Neural crest cell (in vitro differentiated cells): ENCODE data around the gene CCDC149. TPM values are rescaled to one million over a fixed set of nuclear protein-coding genes. Genes with fewer than 3 reads are reported as not detected.

ENCODE experiments used
- DNase-seq: peaks from one replicate; pipeline ENCODE4 v3.0.0; 2021; ENCODE audit warnings: low read depth, mixed read lengths, low spot score
- H3K27ac Mint-ChIP-seq: one replicate; pipeline ENCODE4 v1.8.0; 2021; ENCODE audit warnings: mild to moderate bottlenecking, mixed read lengths; ENCODE audit not compliant: unreplicated experiment
- H3K27me3 Mint-ChIP-seq: 2 replicates; pipeline ENCODE4 v1.8.0; 2021; ENCODE audit warnings: low read depth, mild to moderate bottlenecking, mixed read lengths
- H3K36me3 Mint-ChIP-seq: 2 replicates; pipeline ENCODE4 v1.8.0; 2021; ENCODE audit warnings: low read depth, mild to moderate bottlenecking, mixed read lengths
- H3K4me1 Mint-ChIP-seq: 2 replicates; pipeline ENCODE4 v1.8.0; 2021; ENCODE audit warnings: mixed read lengths
- H3K4me3 Mint-ChIP-seq: one replicate; pipeline ENCODE4 v1.8.0; 2021; ENCODE audit warnings: mild to moderate bottlenecking, mixed read lengths
- H3K9me3 Mint-ChIP-seq: 2 replicates; pipeline ENCODE4 v1.8.0; 2021; ENCODE audit warnings: mixed read lengths
- total RNA-seq: library from RNA; stranded (reverse); gene quantifications from 2 replicates; pipeline ENCODE4 v1.2.1, GENCODE V29; 2021
- TF ChIP-seq, protein P1 (sequence below): fragments of 200-600 bp; sonication (generic); conservative IDR thresholded peaks from 2 replicates; pipeline ENCODE4 v1.5.0; 2021; ENCODE audit warnings: antibody characterized with exemption, mild to moderate bottlenecking

Gene CCDC149
- total RNA-seq, 1 donor from 2014 or later, result 11.9 TPM

DNA sequence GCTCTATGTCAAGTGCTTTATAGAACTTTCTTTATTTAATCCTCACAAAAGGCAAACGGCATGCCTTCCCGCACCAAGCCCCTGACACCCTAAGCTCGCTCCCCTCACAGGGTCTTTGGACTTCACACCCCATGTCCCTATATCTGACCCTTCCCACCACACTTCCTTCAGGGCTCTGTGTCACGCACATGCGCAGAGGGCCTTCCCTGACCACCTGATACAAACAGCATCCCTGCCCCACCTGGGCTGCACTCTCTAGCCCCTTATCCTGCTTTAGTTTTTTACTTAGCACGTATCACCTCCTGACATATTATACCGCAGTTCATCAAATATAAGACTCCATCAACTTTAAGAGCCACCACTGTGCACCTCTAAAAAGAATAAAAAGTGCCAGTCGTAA is 67.7 kb downstream of the CCDC149 start:
- TF ChIP-seq, protein P1, sequence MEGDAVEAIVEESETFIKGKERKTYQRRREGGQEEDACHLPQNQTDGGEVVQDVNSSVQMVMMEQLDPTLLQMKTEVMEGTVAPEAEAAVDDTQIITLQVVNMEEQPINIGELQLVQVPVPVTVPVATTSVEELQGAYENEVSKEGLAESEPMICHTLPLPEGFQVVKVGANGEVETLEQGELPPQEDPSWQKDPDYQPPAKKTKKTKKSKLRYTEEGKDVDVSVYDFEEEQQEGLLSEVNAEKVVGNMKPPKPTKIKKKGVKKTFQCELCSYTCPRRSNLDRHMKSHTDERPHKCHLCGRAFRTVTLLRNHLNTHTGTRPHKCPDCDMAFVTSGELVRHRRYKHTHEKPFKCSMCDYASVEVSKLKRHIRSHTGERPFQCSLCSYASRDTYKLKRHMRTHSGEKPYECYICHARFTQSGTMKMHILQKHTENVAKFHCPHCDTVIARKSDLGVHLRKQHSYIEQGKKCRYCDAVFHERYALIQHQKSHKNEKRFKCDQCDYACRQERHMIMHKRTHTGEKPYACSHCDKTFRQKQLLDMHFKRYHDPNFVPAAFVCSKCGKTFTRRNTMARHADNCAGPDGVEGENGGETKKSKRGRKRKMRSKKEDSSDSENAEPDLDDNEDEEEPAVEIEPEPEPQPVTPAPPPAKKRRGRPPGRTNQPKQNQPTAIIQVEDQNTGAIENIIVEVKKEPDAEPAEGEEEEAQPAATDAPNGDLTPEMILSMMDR, result no peak
- no peak for DNase-seq
- Mint-ChIP-seq H3K27me3 (no peaks in the 10 kb centered on the region), H3K9me3 (no peaks in the 10 kb centered on the region), H3K4me1 (peaks cover 12% of the 10 kb centered on the region), H3K36me3 (no peaks in the 10 kb centered on the region), H3K27ac (peak overlapping the region; percentile 25), H3K4me3 (no peak overlapping the region)

DNA sequence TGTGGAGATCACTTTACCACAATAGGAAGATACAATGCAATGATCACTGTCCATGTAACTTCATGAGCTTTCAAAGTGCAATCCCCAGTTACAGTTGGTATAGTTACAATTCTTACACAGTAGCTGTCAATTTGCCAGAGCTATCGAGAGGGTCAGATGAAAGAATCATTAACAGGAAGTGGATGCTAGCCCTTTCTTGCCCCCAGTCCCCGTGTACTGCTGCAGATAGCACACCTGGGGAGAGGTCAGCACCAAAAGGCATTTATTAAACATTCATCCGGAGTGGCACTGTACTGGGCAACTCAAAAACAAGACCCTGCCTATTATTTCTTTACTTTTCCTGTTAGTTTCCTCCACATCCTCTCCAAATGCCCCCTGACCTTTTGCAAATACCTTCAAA is 69.7 kb downstream of the CCDC149 start:
- Mint-ChIP-seq H3K4me1 (peaks cover 17% of the 10 kb centered on the region), H3K27ac (no peak overlapping the region), H3K4me3 (no peak overlapping the region), H3K27me3 (no peaks in the 10 kb centered on the region), H3K36me3 (no peaks in the 10 kb centered on the region), H3K9me3 (no peaks in the 10 kb centered on the region)
- no peak for DNase-seq
- TF ChIP-seq, protein P1, result no peak

DNA sequence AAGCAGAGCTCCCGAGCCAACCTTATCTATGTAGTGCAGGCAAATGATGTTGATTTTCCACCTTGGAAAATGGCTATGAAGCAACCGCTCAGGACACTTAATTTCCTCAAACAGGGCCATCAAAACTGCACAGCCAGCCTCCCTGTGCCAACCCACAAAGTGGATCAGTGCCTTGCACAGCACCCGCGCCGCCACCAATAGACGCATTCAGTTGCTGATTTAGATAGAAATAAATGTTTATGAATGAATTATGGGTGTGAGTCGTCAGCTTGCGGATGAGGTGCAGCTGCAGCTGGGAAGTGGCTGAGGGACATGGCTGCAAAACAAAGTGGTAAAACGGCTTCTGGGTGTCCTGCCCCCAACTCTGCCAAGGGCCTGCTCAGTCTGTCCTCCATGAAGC is 70.5 kb downstream of the CCDC149 start:
- TF ChIP-seq, protein P1, result no peak
- DNase-seq, result no peak
- Mint-ChIP-seq H3K4me1 (peaks cover 17% of the 10 kb centered on the region), H3K36me3 (no peaks in the 10 kb centered on the region), H3K4me3 (no peak overlapping the region), H3K9me3 (no peaks in the 10 kb centered on the region), H3K27ac (no peak overlapping the region), H3K27me3 (no peaks in the 10 kb centered on the region)

DNA sequence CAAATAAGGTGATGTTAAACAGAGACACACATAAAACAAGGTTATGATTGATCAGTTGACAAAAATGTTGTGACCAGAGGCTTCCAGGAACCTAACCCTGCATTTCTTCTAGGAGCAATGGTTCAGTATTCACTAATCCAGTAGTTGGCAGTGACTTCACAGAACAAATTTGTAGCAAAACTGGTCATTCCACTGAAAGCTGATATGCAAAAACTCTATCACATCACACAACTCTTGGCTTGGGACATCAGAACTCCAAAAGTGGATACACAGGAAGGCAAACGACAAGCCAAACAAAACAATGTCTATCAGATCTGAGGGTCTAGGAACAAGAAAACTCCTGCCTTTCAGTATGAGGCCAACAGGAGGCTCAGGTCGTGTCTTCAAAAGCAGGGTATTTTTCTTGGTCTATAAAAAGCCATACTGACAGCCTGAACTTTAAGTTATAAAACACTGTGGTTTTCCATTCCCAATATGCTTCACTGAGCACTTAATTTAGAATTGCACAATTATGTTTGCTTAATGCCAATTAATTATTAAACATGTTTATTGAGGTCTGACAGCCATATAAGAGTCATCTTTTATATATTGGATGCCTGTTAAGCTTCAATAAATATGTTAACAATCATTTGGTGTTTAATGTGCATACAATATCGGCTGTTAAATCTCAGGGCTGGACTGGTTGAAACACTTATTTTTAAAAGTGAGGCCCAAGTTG is 71.9 kb downstream of the CCDC149 start:
- no peak overlapping the region for H3K27ac Mint-ChIP-seq
- DNase-seq, result no peak
- H3K4me3 Mint-ChIP-seq, result no peak overlapping the region
- H3K4me1 Mint-ChIP-seq, result peaks cover 23% of the 10 kb centered on the region
- no peaks in the 10 kb centered on the region for H3K36me3 Mint-ChIP-seq
- TF ChIP-seq, protein P1, result peak; percentile 19
- no peaks in the 10 kb centered on the region for H3K27me3 Mint-ChIP-seq
- H3K9me3 Mint-ChIP-seq, result no peaks in the 10 kb centered on the region

DNA sequence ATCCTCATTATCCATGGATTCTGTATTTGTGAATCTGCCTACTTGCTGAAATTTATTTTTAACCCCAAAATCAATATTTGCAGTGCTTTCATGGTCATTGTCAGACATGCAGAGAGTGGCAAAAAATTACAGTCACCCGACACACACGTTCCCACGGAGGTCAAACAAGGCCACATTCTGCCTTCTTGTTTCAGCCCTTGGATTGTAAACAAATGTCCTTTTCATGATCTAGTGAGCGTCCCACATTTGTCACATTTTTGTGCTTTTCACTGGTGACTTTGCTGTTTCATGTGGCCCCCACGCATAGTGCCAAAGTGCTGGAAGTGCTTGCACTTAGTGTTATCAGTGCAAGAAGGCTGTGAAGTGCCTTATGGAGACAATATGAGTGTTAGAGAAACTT is 72.5 kb downstream of the CCDC149 start:
- Mint-ChIP-seq H3K4me3 (no peak overlapping the region), H3K27ac (no peak overlapping the region), H3K4me1 (peaks cover 23% of the 10 kb centered on the region), H3K27me3 (no peaks in the 10 kb centered on the region), H3K36me3 (no peaks in the 10 kb centered on the region), H3K9me3 (no peaks in the 10 kb centered on the region)
- TF ChIP-seq, protein P1, result no peak
- no peak for DNase-seq
